K562 (cell line): ENCODE data around the gene NR6A1. TPM values are rescaled to one million over a fixed set of nuclear protein-coding genes. Genes with fewer than 3 reads are reported as not detected.

Experiments
- polyA plus RNA-seq, 8 experiments: library from polyadenylated mRNA; depleted of rRNA in 4 of 8; stranded (reverse) in 5 of 8; unstranded in 3 of 8; fragments of >200 nt; fragmentation: Nextera tagmentation in 2 of 8; fragmentation: Illumina TruSeq in 1 of 8; extraction: Ambion mirVana in 2 of 8; extraction: Trizol in 1 of 8; gene quantifications; 2 replicates each; pipeline versions ENCODE4 v1.2.1 to v1.2.3, GENCODE V29; 2011 to 2014; ENCODE audit warnings: inconsistent platforms in 1 of 8, missing spikeins in 1 of 8
- total RNA-seq, 7 experiments: library from RNA; depleted of rRNA in 6 of 7; stranded (reverse); fragments of >200 nt in 6 of 7; fragmentation: Illumina TruSeq in 2 of 7; extraction: Trizol in 2 of 7; gene quantifications; 2 replicates each; pipeline versions ENCODE4 v1.2.1 to v1.2.3, GENCODE V29; 2011 to 2021; ENCODE audit warnings: low replicate concordance in 1 of 7
- TF ChIP-seq, protein P1 (sequence below), 2 experiments: fragments of 450-650 bp in 1 of 2; sonication (generic) in 1 of 2; formaldehyde crosslinking in 1 of 2; IDR thresholded peaks; 2 replicates each; pipeline versions ENCODE4 v1.7.1 to v1.9.0; 2016 to 2022; ENCODE audit warnings: inconsistent platforms in 1 of 2, mild to moderate bottlenecking in 1 of 2, missing genetic modification reagents in 1 of 2

The NR6A1 gene
- total and polyA plus RNA-seq, 9 of the 15 experiments (the other 6 are each of a cell fraction or from before 2014, with no cell fraction given) = 9.7 to 55.4 (median 28.3) TPM

DNA sequence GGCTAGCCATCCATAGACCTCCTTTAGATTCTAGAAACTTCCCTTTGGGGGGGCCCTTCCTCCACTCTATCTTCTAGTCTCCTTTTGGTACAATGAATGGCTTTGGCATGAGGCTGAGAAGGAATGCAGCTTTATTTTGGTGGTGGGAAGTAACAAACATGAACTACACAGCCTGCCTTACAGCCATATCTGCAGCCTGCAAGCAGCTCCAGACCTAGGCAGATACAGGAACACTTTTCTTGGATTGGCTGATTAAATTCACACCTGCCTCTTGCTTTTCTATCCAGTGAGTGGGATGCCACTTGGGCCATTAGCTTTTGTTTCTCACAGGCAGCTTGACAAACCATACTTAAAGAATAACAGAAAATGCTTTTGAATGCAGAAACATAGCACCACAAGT lies 28.2 kb downstream of the NR6A1 start (continued):
- TF ChIP-seq, protein P1, sequence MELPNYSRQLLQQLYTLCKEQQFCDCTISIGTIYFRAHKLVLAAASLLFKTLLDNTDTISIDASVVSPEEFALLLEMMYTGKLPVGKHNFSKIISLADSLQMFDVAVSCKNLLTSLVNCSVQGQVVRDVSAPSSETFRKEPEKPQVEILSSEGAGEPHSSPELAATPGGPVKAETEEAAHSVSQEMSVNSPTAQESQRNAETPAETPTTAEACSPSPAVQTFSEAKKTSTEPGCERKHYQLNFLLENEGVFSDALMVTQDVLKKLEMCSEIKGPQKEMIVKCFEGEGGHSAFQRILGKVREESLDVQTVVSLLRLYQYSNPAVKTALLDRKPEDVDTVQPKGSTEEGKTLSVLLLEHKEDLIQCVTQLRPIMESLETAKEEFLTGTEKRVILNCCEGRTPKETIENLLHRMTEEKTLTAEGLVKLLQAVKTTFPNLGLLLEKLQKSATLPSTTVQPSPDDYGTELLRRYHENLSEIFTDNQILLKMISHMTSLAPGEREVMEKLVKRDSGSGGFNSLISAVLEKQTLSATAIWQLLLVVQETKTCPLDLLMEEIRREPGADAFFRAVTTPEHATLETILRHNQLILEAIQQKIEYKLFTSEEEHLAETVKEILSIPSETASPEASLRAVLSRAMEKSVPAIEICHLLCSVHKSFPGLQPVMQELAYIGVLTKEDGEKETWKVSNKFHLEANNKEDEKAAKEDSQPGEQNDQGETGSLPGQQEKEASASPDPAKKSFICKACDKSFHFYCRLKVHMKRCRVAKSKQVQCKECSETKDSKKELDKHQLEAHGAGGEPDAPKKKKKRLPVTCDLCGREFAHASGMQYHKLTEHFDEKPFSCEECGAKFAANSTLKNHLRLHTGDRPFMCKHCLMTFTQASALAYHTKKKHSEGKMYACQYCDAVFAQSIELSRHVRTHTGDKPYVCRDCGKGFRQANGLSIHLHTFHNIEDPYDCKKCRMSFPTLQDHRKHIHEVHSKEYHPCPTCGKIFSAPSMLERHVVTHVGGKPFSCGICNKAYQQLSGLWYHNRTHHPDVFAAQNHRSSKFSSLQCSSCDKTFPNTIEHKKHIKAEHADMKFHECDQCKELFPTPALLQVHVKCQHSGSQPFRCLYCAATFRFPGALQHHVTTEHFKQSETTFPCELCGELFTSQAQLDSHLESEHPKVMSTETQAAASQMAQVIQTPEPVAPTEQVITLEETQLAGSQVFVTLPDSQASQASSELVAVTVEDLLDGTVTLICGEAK (IDR thresholded peaks at IDR 0.05) = no peak
- TF ChIP-seq, protein P1 (CRISPR knock-in tag; IDR thresholded peaks at IDR 0.05) = no peak
